BE2C (cell line): ENCODE data around the gene UQCR10.

Experiments used
- DNase-seq: peaks from one replicate; pipeline ENCODE4 v3.0.0-alpha.2; 2020
- H3K27me3 ChIP-seq: fragments of 250-450 bp; sonication (Bioruptor Pico); 2 replicates; pipeline ENCODE4 v1.5.1; 2020; ENCODE audit warnings: mild to moderate bottlenecking
- H3K36me3 ChIP-seq: fragments of 250-450 bp; sonication (Bioruptor Pico); 2 replicates; pipeline ENCODE4 v1.5.1; 2020; ENCODE audit warnings: mild to moderate bottlenecking
- H3K4me1 ChIP-seq: fragments of 250-450 bp; sonication (Bioruptor Pico); 2 replicates; pipeline ENCODE4 v1.5.1; 2020
- H3K4me3 ChIP-seq: 2 replicates; pipeline ENCODE4 v1.5.1; 2011; ENCODE audit warnings: low read depth, low read length
- H3K9me3 ChIP-seq: fragments of 250-450 bp; sonication (Bioruptor Pico); 2 replicates; pipeline ENCODE4 v1.5.1; 2020
- TF ChIP-seq, protein P1 (sequence below): IDR thresholded peaks from 2 replicates; pipeline ENCODE4 v1.5.1; 2012; ENCODE audit warnings: mild to moderate bottlenecking, low read depth, low read length

UQCR10 gene

GRCh38 chr22:29741926-29742325 lies 25.2 kb upstream of the UQCR10 start:
- H3K27me3 ChIP-seq: no peaks in the 10 kb centered on the region
- no peaks in the 10 kb centered on the region for H3K4me1 ChIP-seq
- TF ChIP-seq, protein P1, sequence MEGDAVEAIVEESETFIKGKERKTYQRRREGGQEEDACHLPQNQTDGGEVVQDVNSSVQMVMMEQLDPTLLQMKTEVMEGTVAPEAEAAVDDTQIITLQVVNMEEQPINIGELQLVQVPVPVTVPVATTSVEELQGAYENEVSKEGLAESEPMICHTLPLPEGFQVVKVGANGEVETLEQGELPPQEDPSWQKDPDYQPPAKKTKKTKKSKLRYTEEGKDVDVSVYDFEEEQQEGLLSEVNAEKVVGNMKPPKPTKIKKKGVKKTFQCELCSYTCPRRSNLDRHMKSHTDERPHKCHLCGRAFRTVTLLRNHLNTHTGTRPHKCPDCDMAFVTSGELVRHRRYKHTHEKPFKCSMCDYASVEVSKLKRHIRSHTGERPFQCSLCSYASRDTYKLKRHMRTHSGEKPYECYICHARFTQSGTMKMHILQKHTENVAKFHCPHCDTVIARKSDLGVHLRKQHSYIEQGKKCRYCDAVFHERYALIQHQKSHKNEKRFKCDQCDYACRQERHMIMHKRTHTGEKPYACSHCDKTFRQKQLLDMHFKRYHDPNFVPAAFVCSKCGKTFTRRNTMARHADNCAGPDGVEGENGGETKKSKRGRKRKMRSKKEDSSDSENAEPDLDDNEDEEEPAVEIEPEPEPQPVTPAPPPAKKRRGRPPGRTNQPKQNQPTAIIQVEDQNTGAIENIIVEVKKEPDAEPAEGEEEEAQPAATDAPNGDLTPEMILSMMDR: no peak
- no peaks in the 10 kb centered on the region; the same call in 1 of the 2 replicates for H3K9me3 ChIP-seq
- peaks cover 11% of the 10 kb centered on the region for H3K36me3 ChIP-seq
- no peak overlapping the region for H3K4me3 ChIP-seq
- DNase-seq: no peak

DNA sequence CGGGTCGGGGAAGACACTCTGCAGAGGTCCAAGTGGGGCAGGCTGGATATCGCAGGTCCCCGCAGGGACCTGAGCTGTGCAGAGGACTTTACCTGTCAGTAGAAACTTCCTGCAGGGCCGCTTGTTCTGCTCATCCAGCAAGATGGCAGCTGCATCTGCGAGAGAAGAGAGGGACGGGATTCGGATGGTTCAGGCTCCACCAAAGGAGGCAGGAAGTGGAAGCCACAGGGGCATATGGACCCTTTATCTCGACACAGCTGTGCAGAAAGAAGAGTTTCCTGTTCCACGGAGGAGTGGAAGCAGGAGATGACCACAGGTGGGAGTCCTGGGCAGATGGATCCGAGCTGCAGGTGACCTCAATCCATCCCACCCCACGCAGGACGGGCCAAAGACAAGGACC lies 24.8 kb upstream of the UQCR10 start:
- Histone ChIP-seq H3K4me3 (no peak overlapping the region), H3K4me1 (no peaks in the 10 kb centered on the region), H3K27me3 (no peaks in the 10 kb centered on the region), H3K36me3 (peaks cover 11% of the 10 kb centered on the region), H3K9me3 (no peaks in the 10 kb centered on the region; the same call in 1 of the 2 replicates)
- TF ChIP-seq, protein P1: no peak
- no peak for DNase-seq

- Histone ChIP-seq H3K27me3 (no peaks in the 10 kb centered on the region), H3K9me3 (no peaks in the 10 kb centered on the region; the same call in 1 of the 2 replicates), H3K36me3 (peaks cover 6% of the 10 kb centered on the region), H3K4me1 (no peaks in the 10 kb centered on the region), H3K4me3 (no peak overlapping the region)
- TF ChIP-seq, protein P1: no peak
- no peak for DNase-seq
These were observed 22.3 kb upstream of the UQCR10 start for GRCh38 chr22:29744902-29745301.

DNA sequence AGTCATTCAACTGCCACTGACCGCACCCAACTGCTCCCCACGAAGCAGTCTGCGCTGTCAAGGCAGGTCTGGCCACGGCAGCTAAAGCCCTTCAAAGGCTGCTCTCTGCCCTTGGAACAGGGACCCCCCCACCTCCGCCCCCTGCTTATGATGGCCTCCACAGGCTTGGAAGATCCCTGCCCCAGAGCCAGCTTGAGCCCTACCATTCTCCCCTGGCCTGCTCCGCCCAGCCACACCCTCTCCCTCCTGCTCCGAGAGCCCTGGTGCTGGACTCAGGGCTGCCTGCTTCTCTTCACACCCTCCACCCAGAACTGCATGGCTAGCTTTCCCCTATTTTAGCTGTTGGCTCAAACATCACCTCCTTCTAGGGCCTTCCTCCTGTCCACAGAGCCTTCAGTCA lies 19.3 kb upstream of the UQCR10 start:
- TF ChIP-seq, protein P1: no peak
- H3K27me3 ChIP-seq: no peaks in the 10 kb centered on the region
- DNase-seq: no peak
- peaks cover 4% of the 10 kb centered on the region; the same call in 1 of the 2 replicates for H3K36me3 ChIP-seq
- H3K9me3 ChIP-seq: no peaks in the 10 kb centered on the region; the same call in 1 of the 2 replicates
- H3K4me3 ChIP-seq: no peak overlapping the region
- no peaks in the 10 kb centered on the region for H3K4me1 ChIP-seq

- H3K4me1 ChIP-seq: no peaks in the 10 kb centered on the region
- TF ChIP-seq, protein P1: no peak
- H3K9me3 ChIP-seq: no peaks in the 10 kb centered on the region; the same call in 1 of the 2 replicates
- H3K27me3 ChIP-seq: no peaks in the 10 kb centered on the region
- no peak for DNase-seq
- H3K4me3 ChIP-seq: no peak overlapping the region
- peaks cover 4% of the 10 kb centered on the region; the same call in 1 of the 2 replicates for H3K36me3 ChIP-seq
These were observed 18.8 kb upstream of the UQCR10 start for GRCh38 chr22:29748248-29748893.

GRCh38 chr22:29750029-29750428 lies 17.1 kb upstream of the UQCR10 start:
- no peak for DNase-seq
- Histone ChIP-seq H3K4me3 (no peak overlapping the region), H3K27me3 (no peaks in the 10 kb centered on the region), H3K36me3 (peaks cover 4% of the 10 kb centered on the region; the same call in 1 of the 2 replicates), H3K4me1 (no peaks in the 10 kb centered on the region), H3K9me3 (no peaks in the 10 kb centered on the region)
- TF ChIP-seq, protein P1: no peak
